Activated CD4-positive, alpha-beta T cell treated with anti-CD3 and anti-CD28 coated beads, Interleukin-2, amount 10 ng/mL, durations not matched to agents 7 days and 5 days (primary cell): ENCODE measurements around the gene FIG4. TPM values are rescaled to one million over a fixed set of nuclear protein-coding genes. Genes with fewer than 3 reads are reported as not detected.

ENCODE experiments used
- CTCF ChIA-PET: fragments of 350-600 bp; sonication (Branson Sonifier 250); formaldehyde crosslinking; loops from one replicate; lab custom pipeline; 2021; ENCODE audit warnings: antibody characterized with exemption; lab: Charles Lee
- POLR2A ChIA-PET: fragments of 350-600 bp; sonication (Branson Sonifier 250); formaldehyde crosslinking; loops from one replicate; lab custom pipeline; 2021; ENCODE audit warnings: antibody characterized with exemption; lab: Charles Lee
- DNase-seq: peaks from one replicate; pipeline ENCODE4 v3.0.0-alpha.2; 2020
- H3K27ac Mint-ChIP-seq: one replicate; pipeline ENCODE4 v1.8.0; 2021; ENCODE audit warnings: mild to moderate bottlenecking, moderate library complexity, mixed read lengths
- H3K27me3 Mint-ChIP-seq: one replicate; pipeline ENCODE4 v1.8.0; 2021; ENCODE audit warnings: mixed read lengths
- H3K36me3 Mint-ChIP-seq: one replicate; pipeline ENCODE4 v1.8.0; 2021; ENCODE audit warnings: low read depth, mixed read lengths
- H3K4me1 Mint-ChIP-seq: one replicate; pipeline ENCODE4 v1.8.0; 2021; ENCODE audit warnings: mixed read lengths
- H3K4me3 Mint-ChIP-seq: one replicate; pipeline ENCODE4 v1.8.0; 2021; ENCODE audit warnings: mild to moderate bottlenecking, moderate library complexity, mixed read lengths
- H3K9me3 Mint-ChIP-seq: one replicate; pipeline ENCODE4 v1.8.0; 2021; ENCODE audit warnings: mixed read lengths
- total RNA-seq, 2 experiments: library from RNA; stranded (reverse); gene quantifications; one replicate each; pipeline ENCODE4 v1.2.3, GENCODE V29; 2021

Gene FIG4
- total RNA-seq: 10 to 100 TPM; 11.0 to 11.6 TPM

DNA sequence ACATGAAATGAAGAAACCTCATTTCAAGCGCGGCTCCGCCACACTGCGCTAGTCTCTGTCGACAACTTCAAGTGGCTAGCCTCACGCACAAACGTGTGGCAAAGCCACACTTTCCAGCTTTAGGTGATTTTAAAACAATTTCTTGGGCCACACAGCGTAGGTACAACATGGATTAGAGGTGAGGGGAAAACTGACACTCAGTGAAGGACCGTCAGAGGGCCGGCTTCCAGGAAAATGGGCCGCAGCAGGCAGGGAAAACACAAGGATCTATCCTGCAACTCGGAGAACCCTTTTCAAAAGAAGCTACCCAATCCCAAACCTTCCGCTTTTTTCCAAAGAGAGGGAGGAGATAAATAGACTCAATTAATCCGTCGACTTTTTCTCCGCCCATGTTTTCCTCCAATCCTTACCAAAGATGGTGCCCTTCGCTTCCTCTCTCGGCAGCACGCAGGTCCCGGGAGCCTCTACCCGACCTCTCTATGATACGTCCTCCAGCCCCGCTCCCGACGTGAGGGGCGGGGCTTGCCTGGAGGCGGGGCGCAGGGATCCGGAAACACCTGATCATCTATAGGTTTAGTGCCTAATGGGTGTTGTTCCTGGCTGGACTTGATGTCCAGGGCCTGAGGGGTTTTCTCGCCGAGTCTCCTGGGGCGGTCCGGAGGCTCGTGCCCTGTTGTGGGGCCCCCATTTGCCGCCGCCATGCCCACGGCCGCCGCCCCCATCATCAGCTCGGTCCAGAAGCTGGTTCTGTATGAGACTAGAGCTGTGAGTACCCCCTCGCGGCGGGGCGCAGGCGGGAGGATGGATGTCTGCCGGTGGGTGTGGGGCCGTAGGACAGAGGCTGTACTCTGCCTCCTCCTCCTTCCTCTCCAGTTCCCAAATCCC, at the start of gene FIG4, which contains the start of gene AK9:
TSS of gene FIG4 (plus strand) at position 560 of the 885 bp plus-strand sequence. CDS start at position 700, 140 bp downstream.
TSS of gene AK9 (minus strand) at position 466 of the 885 bp plus-strand sequence. CDS start 15,457 bp downstream, outside the sequence.
- peak; percentile 92 for DNase-seq
- Mint-ChIP-seq H3K27ac (peak within 1 kb of the TSS; percentile 91), H3K4me1 (peaks cover 32% of the 10 kb centered on the region), H3K9me3 (no peaks in the 10 kb centered on the region), H3K4me3 (peak within 1 kb of the TSS; percentile 89), H3K27me3 (peaks cover 2% of the 10 kb centered on the region), H3K36me3 (peaks cover 7% of the 10 kb centered on the region)
- CTCF ChIA-PET: interaction anchor here (0.8 to 1.1 kb wide), 4 partner anchors 12 to 307 kb away, joined by 3 read pairs; no protein-coding TSS in a partner anchor
- POLR2A ChIA-PET: no interaction called here

DNA sequence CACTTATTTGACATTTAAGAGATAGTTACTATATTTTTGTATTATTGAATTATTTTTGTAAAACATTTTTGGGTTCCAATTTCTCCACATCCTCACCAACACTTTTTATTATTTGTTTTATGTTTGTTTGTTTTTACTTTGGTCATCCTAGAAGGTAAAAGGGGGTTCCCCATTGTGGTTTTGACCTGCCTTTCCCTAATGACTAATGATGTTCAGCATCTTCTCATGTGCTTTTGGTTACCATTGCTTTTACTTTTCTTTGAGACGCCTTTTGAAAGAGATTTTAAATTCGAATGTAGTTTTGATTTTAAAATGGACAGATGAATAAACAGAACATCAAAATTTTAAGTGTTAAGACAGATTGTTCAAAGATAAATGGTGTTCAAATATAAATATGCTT, 47.0 kb upstream of the FIG4 start:
- H3K9me3 Mint-ChIP-seq: peaks cover 6% of the 10 kb centered on the region
- H3K4me1 Mint-ChIP-seq: no peaks in the 10 kb centered on the region
- no peaks in the 10 kb centered on the region for H3K27me3 Mint-ChIP-seq
- CTCF ChIA-PET: interaction anchor here (1.3 kb wide), 1 partner anchor 379 kb away, joined by 3 read pairs; no protein-coding TSS in a partner anchor
- POLR2A ChIA-PET: no interaction called here
- no peak for DNase-seq
- no peaks in the 10 kb centered on the region for H3K36me3 Mint-ChIP-seq
- H3K4me3 Mint-ChIP-seq: no peak overlapping the region
- H3K27ac Mint-ChIP-seq: no peak overlapping the region

- POLR2A ChIA-PET: no interaction called here
- H3K4me3 Mint-ChIP-seq: no peak overlapping the region
- no peaks in the 10 kb centered on the region for H3K9me3 Mint-ChIP-seq
- H3K36me3 Mint-ChIP-seq: no peaks in the 10 kb centered on the region
- CTCF ChIA-PET: interaction anchor here (0.8 kb wide), 1 partner anchor 49 kb away, joined by 3 read pairs; no protein-coding TSS in a partner anchor
- H3K27me3 Mint-ChIP-seq: no peaks in the 10 kb centered on the region
- DNase-seq: no peak
- no peak overlapping the region for H3K27ac Mint-ChIP-seq
- no peaks in the 10 kb centered on the region for H3K4me1 Mint-ChIP-seq
These were observed 37.8 kb upstream of the FIG4 start for GRCh38 chr6:109653264-109653663.

- CTCF ChIA-PET: no interaction called here
- Mint-ChIP-seq H3K27ac (no peak overlapping the region), H3K9me3 (no peaks in the 10 kb centered on the region), H3K36me3 (no peaks in the 10 kb centered on the region), H3K4me1 (peaks cover 6% of the 10 kb centered on the region), H3K4me3 (no peak overlapping the region), H3K27me3 (no peaks in the 10 kb centered on the region)
- no peak for DNase-seq
- POLR2A ChIA-PET: no interaction called here
These were observed 35.3 kb upstream of the FIG4 start for GRCh38 chr6:109655761-109656262.

GRCh38 chr6:109660526-109661320, 30.4 kb upstream of the FIG4 start:
- DNase-seq: no peak
- ChIA-PET CTCF (interaction anchor here (0.6 to 1.2 kb wide), 3 partner anchors 379 to 1514 kb away, joined by 3 to 4 read pairs (median 3); no protein-coding TSS in a partner anchor), POLR2A (no interaction called here)
- Mint-ChIP-seq H3K27ac (no peak overlapping the region), H3K9me3 (no peaks in the 10 kb centered on the region), H3K27me3 (no peaks in the 10 kb centered on the region), H3K4me1 (peaks cover 6% of the 10 kb centered on the region), H3K4me3 (no peak overlapping the region), H3K36me3 (no peaks in the 10 kb centered on the region)

- Mint-ChIP-seq H3K27me3 (no peaks in the 10 kb centered on the region), H3K9me3 (no peaks in the 10 kb centered on the region), H3K27ac (no peak overlapping the region), H3K4me3 (no peak overlapping the region), H3K36me3 (no peaks in the 10 kb centered on the region), H3K4me1 (peaks cover 6% of the 10 kb centered on the region)
- ChIA-PET CTCF (no interaction called here), POLR2A (no interaction called here)
- no peak for DNase-seq
These were observed 28.9 kb upstream of the FIG4 start for GRCh38 chr6:109662192-109662591.

GRCh38 chr6:109669811-109670210, 21.3 kb upstream of the FIG4 start:
- Mint-ChIP-seq H3K27ac (no peak overlapping the region), H3K27me3 (no peaks in the 10 kb centered on the region), H3K36me3 (no peaks in the 10 kb centered on the region), H3K9me3 (no peaks in the 10 kb centered on the region), H3K4me3 (no peak overlapping the region), H3K4me1 (no peaks in the 10 kb centered on the region)
- no peak for DNase-seq
- CTCF ChIA-PET: no interaction called here
- POLR2A ChIA-PET: no interaction called here

- ChIA-PET POLR2A (no interaction called here), CTCF (interaction anchor here (1.2 kb wide), 1 partner anchor 11 kb away, joined by 4 read pairs; no protein-coding TSS in a partner anchor)
- Mint-ChIP-seq H3K4me1 (peaks cover 2% of the 10 kb centered on the region), H3K4me3 (no peak overlapping the region), H3K36me3 (no peaks in the 10 kb centered on the region), H3K9me3 (peaks cover 2% of the 10 kb centered on the region), H3K27ac (no peak overlapping the region), H3K27me3 (no peaks in the 10 kb centered on the region)
- no peak for DNase-seq
These were observed 19.4 kb upstream of the FIG4 start for GRCh38 chr6:109671733-109672132.

DNA sequence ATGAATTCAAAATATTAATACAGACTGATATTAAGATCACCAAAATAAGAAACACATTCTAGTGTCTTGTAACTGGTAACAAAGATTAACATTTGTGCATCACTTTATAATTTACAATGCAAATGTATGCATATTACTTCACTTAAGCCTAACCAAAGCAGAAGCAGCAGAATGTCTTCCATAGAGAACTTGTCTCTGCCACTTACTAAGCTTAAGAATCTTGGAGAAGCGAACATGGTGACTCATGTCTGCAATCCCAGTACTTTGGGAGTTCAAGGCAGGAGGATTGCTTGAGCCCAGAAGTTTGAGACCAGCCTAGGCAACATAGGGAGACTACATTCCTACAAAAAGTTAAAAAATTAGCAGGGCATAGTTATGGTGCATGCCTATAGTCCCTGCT, 18.9 kb upstream of the FIG4 start:
- Mint-ChIP-seq H3K4me1 (peaks cover 2% of the 10 kb centered on the region), H3K36me3 (no peaks in the 10 kb centered on the region), H3K27me3 (no peaks in the 10 kb centered on the region), H3K4me3 (no peak overlapping the region), H3K27ac (no peak overlapping the region), H3K9me3 (peaks cover 2% of the 10 kb centered on the region)
- no peak for DNase-seq
- CTCF ChIA-PET: interaction anchor here (1.2 kb wide), 1 partner anchor 11 kb away, joined by 4 read pairs; no protein-coding TSS in a partner anchor
- POLR2A ChIA-PET: no interaction called here

DNA sequence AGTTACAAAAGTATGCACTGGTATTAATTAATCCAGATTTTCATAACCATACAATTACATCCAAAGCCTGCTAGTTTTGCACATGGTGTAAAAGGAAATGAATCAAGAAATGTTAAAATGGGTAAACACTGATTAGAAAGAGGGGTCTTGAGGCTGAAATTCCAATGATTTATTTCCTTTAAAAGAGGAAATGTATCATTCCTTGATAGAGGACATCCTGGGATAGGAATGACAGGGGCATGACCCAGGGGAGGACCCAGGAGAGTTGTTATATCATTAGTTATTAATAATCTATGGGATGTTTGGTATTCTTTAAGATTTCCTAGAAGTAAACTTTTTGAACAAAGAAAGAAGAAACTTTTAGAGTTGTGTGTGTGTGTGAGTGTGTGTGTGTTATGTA, 18.3 kb upstream of the FIG4 start:
- H3K4me1 Mint-ChIP-seq: peaks cover 2% of the 10 kb centered on the region
- H3K9me3 Mint-ChIP-seq: peaks cover 2% of the 10 kb centered on the region
- no peaks in the 10 kb centered on the region for H3K36me3 Mint-ChIP-seq
- H3K27me3 Mint-ChIP-seq: no peaks in the 10 kb centered on the region
- DNase-seq: no peak
- no peak overlapping the region for H3K27ac Mint-ChIP-seq
- ChIA-PET POLR2A (no interaction called here), CTCF (interaction anchor here (1.2 kb wide), 1 partner anchor 10 kb away, joined by 4 read pairs; no protein-coding TSS in a partner anchor)
- H3K4me3 Mint-ChIP-seq: no peak overlapping the region

DNA sequence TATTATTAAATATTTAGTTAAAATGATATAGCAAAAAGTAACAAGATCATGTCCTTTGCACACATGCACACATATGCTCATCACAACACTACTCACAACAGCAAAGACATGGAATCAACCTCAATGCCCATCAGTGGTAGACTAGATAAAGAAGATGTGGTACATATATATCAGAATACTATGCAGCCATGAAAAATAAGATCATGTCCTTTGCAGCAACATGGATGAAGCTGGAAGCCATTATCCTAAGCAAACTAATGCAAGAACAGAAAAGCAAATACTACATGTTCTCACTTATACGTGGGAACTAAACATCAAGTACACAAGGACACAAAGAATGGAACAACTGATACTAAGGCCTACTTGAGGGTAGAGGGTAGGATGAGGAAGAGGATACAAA, 14.4 kb upstream of the FIG4 start:
- no peak overlapping the region for H3K27ac Mint-ChIP-seq

GRCh38 chr6:109678240-109678639, 12.9 kb upstream of the FIG4 start:
- H3K27me3 Mint-ChIP-seq: no peaks in the 10 kb centered on the region
- POLR2A ChIA-PET: no interaction called here
- H3K4me1 Mint-ChIP-seq: peaks cover 4% of the 10 kb centered on the region
- no peak for DNase-seq
- H3K36me3 Mint-ChIP-seq: peaks cover 2% of the 10 kb centered on the region
- no peak overlapping the region for H3K27ac Mint-ChIP-seq
- peaks cover 5% of the 10 kb centered on the region for H3K9me3 Mint-ChIP-seq
- CTCF ChIA-PET: no interaction called here
- no peak overlapping the region for H3K4me3 Mint-ChIP-seq

More for the DNA sequence above, 14.4 kb upstream of the FIG4 start:
- Mint-ChIP-seq H3K4me3 (no peak overlapping the region), H3K27me3 (no peaks in the 10 kb centered on the region), H3K9me3 (peaks cover 5% of the 10 kb centered on the region), H3K36me3 (no peaks in the 10 kb centered on the region), H3K4me1 (peaks cover 4% of the 10 kb centered on the region)
- no peak for DNase-seq
- CTCF ChIA-PET: no interaction called here
- POLR2A ChIA-PET: no interaction called here
